Activated CD8-positive, alpha-beta T cell treated with anti-CD3 and anti-CD28 coated beads for 36 hours (primary cell): ENCODE measurements around the gene FAM13A. TPM values are rescaled to one million over a fixed set of nuclear protein-coding genes. Genes with fewer than 3 reads are reported as not detected.
A peak's percentile ranks its signal among the peaks of the same experiment; 100 is the strongest.

Experiments used
- ATAC-seq: fragments of 200-7000 bp; cut with Tn5 transposase; one replicate; pipeline ENCODE4 v1.10.0; 2021; ENCODE audit warnings: mild to moderate bottlenecking, moderate library complexity
- CTCF ChIA-PET: fragments of 350-600 bp; sonication (Branson Sonifier 250); formaldehyde crosslinking; loops from one replicate; lab custom pipeline; 2021; ENCODE audit warnings: antibody characterized with exemption; lab: Charles Lee
- POLR2A ChIA-PET: fragments of 350-600 bp; sonication (Branson Sonifier 250); formaldehyde crosslinking; loops from one replicate; lab custom pipeline; 2021; ENCODE audit warnings: antibody characterized with exemption; lab: Charles Lee
- DNase-seq: peaks from one replicate; pipeline ENCODE4 v3.0.0-alpha.2; 2020
- H3K27ac Mint-ChIP-seq: one replicate; pipeline ENCODE4 v1.8.0; 2021; ENCODE audit warnings: mild to moderate bottlenecking, mixed read lengths
- H3K27me3 Mint-ChIP-seq: one replicate; pipeline ENCODE4 v1.8.0; 2021; ENCODE audit warnings: mixed read lengths
- H3K36me3 Mint-ChIP-seq: one replicate; pipeline ENCODE4 v1.8.0; 2021; ENCODE audit warnings: low read depth, mixed read lengths
- H3K4me1 Mint-ChIP-seq: one replicate; pipeline ENCODE4 v1.8.0; 2021; ENCODE audit warnings: low read depth, mixed read lengths
- H3K4me3 Mint-ChIP-seq: one replicate; pipeline ENCODE4 v1.8.0; 2021; ENCODE audit warnings: mild to moderate bottlenecking, moderate library complexity, mixed read lengths
- H3K9me3 Mint-ChIP-seq: one replicate; pipeline ENCODE4 v1.8.0; 2021; ENCODE audit warnings: mixed read lengths
- intact Hi-C: fragments of 100-400 bp; cut with micrococcal nuclease; formaldehyde crosslinking; loops from one replicate; pipeline ENCODE4 v1.10.0; 2022
- total RNA-seq, 2 experiments: library from RNA; stranded (reverse); gene quantifications; one replicate each; pipeline ENCODE4 v1.2.3, GENCODE V29; 2021
- TF ChIP-seq, protein P1 (sequence below): fragments of 200-600 bp; IDR thresholded peaks from one replicate; pipeline ENCODE4 v1.8.0; 2022; ENCODE audit warnings: antibody characterized with exemption, mild to moderate bottlenecking

FAM13A gene
- total RNA-seq, 2 experiments from 2014 or later: 4.5 to 6.0 TPM

DNA sequence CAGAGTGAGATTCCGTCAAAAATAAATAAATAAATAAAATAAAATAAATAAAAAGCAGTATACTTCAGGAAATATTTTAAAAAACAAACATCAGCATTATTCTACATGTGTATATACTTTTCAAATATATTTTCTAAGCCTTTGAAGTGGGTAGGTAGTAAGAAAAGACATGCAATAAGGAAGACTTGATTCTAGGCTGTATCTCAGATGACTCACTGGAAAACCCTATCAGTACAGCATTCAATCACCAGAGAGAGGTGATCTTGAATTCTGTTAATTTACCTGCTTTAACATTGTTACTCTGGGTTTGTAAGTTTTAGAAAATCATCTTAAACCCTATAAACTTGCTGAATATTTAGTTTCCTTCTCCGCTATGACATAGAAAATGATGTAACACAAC, 252.8 kb downstream of the FAM13A start:
- Mint-ChIP-seq H3K36me3 (no peaks in the 10 kb centered on the region), H3K27me3 (peaks cover 4% of the 10 kb centered on the region), H3K27ac (no peak overlapping the region), H3K9me3 (no peaks in the 10 kb centered on the region), H3K4me3 (no peak overlapping the region), H3K4me1 (peaks cover 11% of the 10 kb centered on the region)
- POLR2A ChIA-PET: no interaction called here
- CTCF ChIA-PET: interaction anchor here (2.2 kb wide), 1 partner anchor 13 kb away, joined by 7 read pairs; no protein-coding TSS in a partner anchor
- TF ChIP-seq, protein P1, sequence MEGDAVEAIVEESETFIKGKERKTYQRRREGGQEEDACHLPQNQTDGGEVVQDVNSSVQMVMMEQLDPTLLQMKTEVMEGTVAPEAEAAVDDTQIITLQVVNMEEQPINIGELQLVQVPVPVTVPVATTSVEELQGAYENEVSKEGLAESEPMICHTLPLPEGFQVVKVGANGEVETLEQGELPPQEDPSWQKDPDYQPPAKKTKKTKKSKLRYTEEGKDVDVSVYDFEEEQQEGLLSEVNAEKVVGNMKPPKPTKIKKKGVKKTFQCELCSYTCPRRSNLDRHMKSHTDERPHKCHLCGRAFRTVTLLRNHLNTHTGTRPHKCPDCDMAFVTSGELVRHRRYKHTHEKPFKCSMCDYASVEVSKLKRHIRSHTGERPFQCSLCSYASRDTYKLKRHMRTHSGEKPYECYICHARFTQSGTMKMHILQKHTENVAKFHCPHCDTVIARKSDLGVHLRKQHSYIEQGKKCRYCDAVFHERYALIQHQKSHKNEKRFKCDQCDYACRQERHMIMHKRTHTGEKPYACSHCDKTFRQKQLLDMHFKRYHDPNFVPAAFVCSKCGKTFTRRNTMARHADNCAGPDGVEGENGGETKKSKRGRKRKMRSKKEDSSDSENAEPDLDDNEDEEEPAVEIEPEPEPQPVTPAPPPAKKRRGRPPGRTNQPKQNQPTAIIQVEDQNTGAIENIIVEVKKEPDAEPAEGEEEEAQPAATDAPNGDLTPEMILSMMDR: no peak
- ATAC-seq (peak; percentile 83), DNase-seq (no peak)
- intact Hi-C loops: no loop called here

DNA sequence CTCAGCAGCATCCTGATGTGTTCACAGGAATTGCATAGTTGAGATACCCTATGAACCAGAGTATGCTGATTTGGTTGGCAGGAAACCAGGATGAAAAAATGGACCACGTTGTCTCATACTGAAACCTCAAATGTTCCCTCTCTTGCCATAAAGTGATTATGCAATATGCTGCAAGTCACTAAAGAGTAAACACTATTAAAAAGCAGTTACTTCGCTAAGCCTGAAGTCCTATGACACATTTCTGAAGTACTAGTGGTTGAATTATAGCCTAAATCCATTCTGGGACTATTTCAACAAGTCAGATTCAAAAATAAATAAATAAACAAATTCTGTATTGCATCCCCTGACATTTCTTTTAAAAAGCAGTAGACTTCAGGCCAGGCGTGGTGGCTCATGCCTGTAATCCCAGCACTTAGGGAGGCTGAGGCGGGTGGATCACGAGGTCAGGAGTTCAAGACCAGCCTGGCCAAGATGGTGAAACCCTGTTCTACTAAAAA, 253.3 kb downstream of the FAM13A start:
- TF ChIP-seq, protein P1: no peak
- ATAC-seq (peak; percentile 71), DNase-seq (peak; percentile 40)
- Mint-ChIP-seq H3K4me3 (no peak overlapping the region), H3K27ac (no peak overlapping the region), H3K27me3 (peaks cover 5% of the 10 kb centered on the region), H3K36me3 (no peaks in the 10 kb centered on the region), H3K4me1 (peaks cover 11% of the 10 kb centered on the region), H3K9me3 (no peaks in the 10 kb centered on the region)
- intact Hi-C loops: no loop called here
- ChIA-PET CTCF (no interaction called here), POLR2A (no interaction called here)

DNA sequence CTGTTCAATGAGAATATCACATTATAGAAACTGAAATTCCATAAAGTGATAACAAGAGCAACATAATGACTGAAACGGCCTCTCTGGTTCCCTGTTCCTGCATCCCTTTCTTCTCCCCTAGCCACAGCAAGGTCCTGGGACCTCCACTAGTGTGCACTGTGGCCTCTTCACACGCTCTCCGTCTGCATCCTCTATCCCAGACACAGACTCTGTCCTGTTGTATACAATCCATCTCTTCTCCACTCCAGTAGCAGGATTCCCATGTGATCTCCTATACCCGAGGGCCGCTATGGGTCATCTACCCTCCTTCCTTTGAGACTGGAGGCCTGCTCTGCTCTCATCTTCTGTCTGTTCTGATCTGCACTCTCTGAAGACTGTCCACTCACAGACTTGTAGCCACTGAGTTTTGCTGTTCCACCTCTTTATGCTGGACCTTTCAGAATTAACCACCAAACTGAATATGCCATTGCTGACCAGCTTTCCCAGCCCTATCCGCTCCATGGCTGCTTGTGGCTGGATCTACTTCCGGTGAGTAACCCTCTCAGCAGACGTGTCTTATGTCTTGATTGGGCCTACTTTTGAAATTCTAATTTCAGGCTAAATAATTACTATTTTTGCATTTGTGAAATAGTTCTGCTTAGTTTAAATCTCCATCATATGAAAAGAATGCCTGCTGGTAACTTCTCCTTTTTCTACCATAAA, 254.2 kb downstream of the FAM13A start:
- DNase-seq: no peak
- POLR2A ChIA-PET: no interaction called here
- Mint-ChIP-seq H3K4me3 (no peak overlapping the region), H3K9me3 (no peaks in the 10 kb centered on the region), H3K4me1 (peaks cover 11% of the 10 kb centered on the region), H3K27ac (no peak overlapping the region), H3K27me3 (peaks cover 7% of the 10 kb centered on the region), H3K36me3 (no peaks in the 10 kb centered on the region)
- CTCF ChIA-PET: no interaction called here
- TF ChIP-seq, protein P1: no peak
- no peak for ATAC-seq
- intact Hi-C loops: no loop called here

DNA sequence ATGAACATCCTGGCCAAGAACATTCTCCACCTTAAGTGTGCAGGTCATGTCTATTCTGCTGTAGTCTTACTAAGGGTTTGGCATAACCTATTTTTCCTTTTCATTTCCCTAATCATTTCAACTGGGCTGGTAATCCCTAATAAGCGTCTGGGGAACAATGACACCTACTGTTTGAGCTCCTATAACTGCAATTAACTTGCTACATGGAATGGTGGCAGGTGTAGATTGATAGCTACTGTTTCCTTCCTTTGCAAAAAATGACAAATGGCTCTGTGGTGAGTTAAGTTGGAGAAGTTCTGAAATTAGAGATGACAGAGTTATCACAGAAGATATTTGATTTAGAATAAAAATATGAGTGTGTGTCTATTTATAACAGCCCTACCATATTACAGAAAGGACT, 254.8 kb downstream of the FAM13A start:
- Mint-ChIP-seq H3K27ac (no peak overlapping the region), H3K36me3 (peaks cover 1% of the 10 kb centered on the region), H3K4me3 (no peak overlapping the region), H3K9me3 (no peaks in the 10 kb centered on the region), H3K27me3 (peaks cover 7% of the 10 kb centered on the region), H3K4me1 (peaks cover 11% of the 10 kb centered on the region)
- intact Hi-C loops: no loop called here
- ATAC-seq (no peak), DNase-seq (no peak)
- CTCF ChIA-PET: no interaction called here
- POLR2A ChIA-PET: no interaction called here
- TF ChIP-seq, protein P1: no peak

DNA sequence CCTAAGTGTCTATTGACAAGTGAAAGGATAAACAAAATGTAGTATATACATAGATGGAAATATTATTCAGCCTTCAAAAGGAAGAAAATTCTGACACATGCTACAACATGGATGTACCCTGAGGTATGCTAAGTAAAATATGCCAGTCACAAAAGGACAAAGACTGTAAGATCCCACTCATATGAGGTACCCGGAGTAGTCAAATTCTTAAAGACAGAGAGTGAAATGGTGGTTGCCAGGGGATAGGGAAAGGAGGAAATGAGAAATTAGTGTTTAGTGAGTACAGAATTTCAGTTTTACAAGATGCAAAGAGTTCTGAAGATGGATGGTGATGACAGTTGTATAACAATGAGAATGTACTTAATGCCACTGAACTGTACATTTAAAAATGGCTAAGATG, 257.1 kb downstream of the FAM13A start:
- CTCF ChIA-PET: no interaction called here
- no peak overlapping the region for H3K4me3 Mint-ChIP-seq
- H3K4me1 Mint-ChIP-seq: peaks cover 11% of the 10 kb centered on the region
- intact Hi-C loops: loop anchor here (10.0 kb wide), 1 partner anchor 275 kb away; the partner anchor contains the start of gene PYURF
- TF ChIP-seq, protein P1: no peak
- H3K9me3 Mint-ChIP-seq: no peaks in the 10 kb centered on the region
- DNase-seq (no peak), ATAC-seq (no peak)
- H3K27ac Mint-ChIP-seq: no peak overlapping the region
- H3K36me3 Mint-ChIP-seq: peaks cover 1% of the 10 kb centered on the region
- peaks cover 7% of the 10 kb centered on the region for H3K27me3 Mint-ChIP-seq
- POLR2A ChIA-PET: no interaction called here
